ENCODE results near the gene CFAP410.
"Not testable (repeated sequence)": the region's sequence is repeated elsewhere in the genome, so short reads cannot be mapped to it uniquely, and the experiment has no call there.

The CFAP410 gene

GRCh38 chr21:44349847-44350772, 10.9 kb upstream of the CFAP410 start:
- DNase-seq = no peak

GRCh38 chr21:44349416-44349846, 10.2 kb upstream of the CFAP410 start:
- DNase-seq = no peak

GRCh38 chr21:44348861-44349260, 9.7 kb upstream of the CFAP410 start:
- no peak for DNase-seq

GRCh38 chr21:44347911-44348451, 8.8 kb upstream of the CFAP410 start:
- DNase-seq = no peak

GRCh38 chr21:44345495-44345894, 6.3 kb upstream of the CFAP410 start:
- no peak for DNase-seq

GRCh38 chr21:44344541-44345183, 5.5 kb upstream of the CFAP410 start:
- no peak for DNase-seq

- DNase-seq = not testable (repeated sequence)
These were observed 3.8 kb upstream of the CFAP410 start for GRCh38 chr21:44342981-44343380.

- not testable (repeated sequence) for DNase-seq
These were observed 2.7 kb upstream of the CFAP410 start for GRCh38 chr21:44341726-44342458.

GRCh38 chr21:44337941-44338895, 972 bp downstream of the CFAP410 start:
- no peak for DNase-seq

GRCh38 chr21:44337449-44337848, 1.7 kb downstream of the CFAP410 start:
- no peak for DNase-seq

GRCh38 chr21:44335266-44336059, 3.7 kb downstream of the CFAP410 start:
- no peak for DNase-seq

GRCh38 chr21:44334329-44335030, 4.7 kb downstream of the CFAP410 start:
- no peak for DNase-seq

GRCh38 chr21:44333509-44334328, 5.5 kb downstream of the CFAP410 start:
- DNase-seq = no peak

- no peak for DNase-seq
These were observed 6.2 kb downstream of the CFAP410 start for GRCh38 chr21:44332965-44333364.

GRCh38 chr21:44332383-44332782, 6.8 kb downstream of the CFAP410 start:
- no peak for DNase-seq

GRCh38 chr21:44331650-44332307, 7.4 kb downstream of the CFAP410 start:
- no peak for DNase-seq

GRCh38 chr21:44331209-44331608, 8.0 kb downstream of the CFAP410 start:
- no peak for DNase-seq

- DNase-seq = no peak
These were observed 8.5 kb downstream of the CFAP410 start for GRCh38 chr21:44330698-44331097.

All from KG1 (cell line).